Measurements from ENCODE around the gene ATP11C.

ATP11C gene

GRCh38 chrX:139949703-139950102, 16.9 kb upstream of the ATP11C start:
- Histone ChIP-seq H3K4me1 (ENCODE audit: insufficient read depth, low read length) (no peaks in the 10 kb centered on the region), H3K4me3 (ENCODE audit: low read depth in 1 of 2, low read length in 2 of 2) (no peak overlapping the region), H3K27ac (ENCODE audit: low read length) (no peak overlapping the region), H4K20me1 (ENCODE audit: insufficient read depth, low read length) (no peaks in the 10 kb centered on the region), H3K79me2 (ENCODE audit: insufficient read depth, low read length) (no peaks in the 10 kb centered on the region), H3K27me3 (ENCODE audit: insufficient read depth, low read length, poor library complexity) (no peaks in the 10 kb centered on the region), H2AFZ (ENCODE audit: low read depth, low read length) (no peak overlapping the region), H3K4me2 (ENCODE audit: insufficient read depth, low read length) (no peak overlapping the region), H3K36me3 (ENCODE audit: insufficient read depth, low read length) (no peaks in the 10 kb centered on the region), H3K9ac (ENCODE audit: low read depth, low read length) (no peak overlapping the region), H3K9me3 (ENCODE audit: insufficient read depth, low read length, severe bottlenecking) (no peaks in the 10 kb centered on the region)
- no peak for TF ChIP-seq EZH2 (IDR thresholded peaks at IDR 0.05; ENCODE audit: borderline replicate concordance, low read depth, low read length, severe bottlenecking)
- TF ChIP-seq CTCF (IDR thresholded peaks at IDR 0.05; ENCODE audit: borderline replicate concordance, extremely low read depth, low read length, poor library complexity, severe bottlenecking): no peak
- DNase-seq (no peak), ATAC-seq (ENCODE audit: insufficient read depth, low read depth) (no peak)

GRCh38 chrX:139945075-139945474, 12.2 kb upstream of the ATP11C start:
- Histone ChIP-seq H3K4me3 (ENCODE audit: low read depth in 1 of 2, low read length in 2 of 2) (no peak overlapping the region), H3K4me1 (ENCODE audit: insufficient read depth, low read length) (no peaks in the 10 kb centered on the region), H2AFZ (ENCODE audit: low read depth, low read length) (no peak overlapping the region), H4K20me1 (ENCODE audit: insufficient read depth, low read length) (no peaks in the 10 kb centered on the region), H3K9ac (ENCODE audit: low read depth, low read length) (no peak overlapping the region), H3K36me3 (ENCODE audit: insufficient read depth, low read length) (no peaks in the 10 kb centered on the region), H3K9me3 (ENCODE audit: insufficient read depth, low read length, severe bottlenecking) (no peaks in the 10 kb centered on the region), H3K27ac (ENCODE audit: low read length) (no peak overlapping the region), H3K79me2 (ENCODE audit: insufficient read depth, low read length) (no peaks in the 10 kb centered on the region), H3K4me2 (ENCODE audit: insufficient read depth, low read length) (no peak overlapping the region), H3K27me3 (ENCODE audit: insufficient read depth, low read length, poor library complexity) (no peaks in the 10 kb centered on the region)
- ATAC-seq (ENCODE audit: insufficient read depth, low read depth) (no peak), DNase-seq (no peak)
- no peak for TF ChIP-seq CTCF (IDR thresholded peaks at IDR 0.05; ENCODE audit: borderline replicate concordance, extremely low read depth, low read length, poor library complexity, severe bottlenecking)
- TF ChIP-seq EZH2 (IDR thresholded peaks at IDR 0.05; ENCODE audit: borderline replicate concordance, low read depth, low read length, severe bottlenecking): no peak

- Histone ChIP-seq H3K4me1 (ENCODE audit: insufficient read depth, low read length) (peaks cover 9% of the 10 kb centered on the region), H3K4me2 (ENCODE audit: insufficient read depth, low read length) (no peak overlapping the region), H4K20me1 (ENCODE audit: insufficient read depth, low read length) (no peaks in the 10 kb centered on the region), H3K79me2 (ENCODE audit: insufficient read depth, low read length) (peaks cover 7% of the 10 kb centered on the region), H3K27me3 (ENCODE audit: insufficient read depth, low read length, poor library complexity) (no peaks in the 10 kb centered on the region), H2AFZ (ENCODE audit: low read depth, low read length) (no peak overlapping the region), H3K9me3 (ENCODE audit: insufficient read depth, low read length, severe bottlenecking) (no peaks in the 10 kb centered on the region), H3K27ac (ENCODE audit: low read length) (no peak overlapping the region), H3K9ac (ENCODE audit: low read depth, low read length) (no peak overlapping the region), H3K36me3 (ENCODE audit: insufficient read depth, low read length) (no peaks in the 10 kb centered on the region), H3K4me3 (ENCODE audit: low read depth in 1 of 2, low read length in 2 of 2) (no peak overlapping the region)
- TF ChIP-seq EZH2 (IDR thresholded peaks at IDR 0.05; ENCODE audit: borderline replicate concordance, low read depth, low read length, severe bottlenecking) (no peak), CTCF (IDR thresholded peaks at IDR 0.05; ENCODE audit: borderline replicate concordance, extremely low read depth, low read length, poor library complexity, severe bottlenecking) (no peak)
- DNase-seq (no peak), ATAC-seq (ENCODE audit: insufficient read depth, low read depth) (no peak)
These were observed 3.4 kb upstream of the ATP11C start for GRCh38 chrX:139936259-139936658.

- Histone ChIP-seq H3K27ac (ENCODE audit: low read length) (peak overlapping the region; percentile 81), H3K9ac (ENCODE audit: low read depth, low read length) (peak overlapping the region; percentile 80)
- ATAC-seq (ENCODE audit: insufficient read depth, low read depth): no peak
These were observed 1.1 kb upstream of the ATP11C start for GRCh38 chrX:139933904-139934303.

More at GRCh38 chrX:139933904-139934303, 1.1 kb upstream of the ATP11C start:
- no peaks in the 10 kb centered on the region for H3K9me3 ChIP-seq (ENCODE audit: insufficient read depth, low read length, severe bottlenecking)
- H3K4me2 ChIP-seq (ENCODE audit: insufficient read depth, low read length): peak overlapping the region; percentile 76
- no peak for TF ChIP-seq CTCF (IDR thresholded peaks at IDR 0.05; ENCODE audit: borderline replicate concordance, extremely low read depth, low read length, poor library complexity, severe bottlenecking)
- TF ChIP-seq EZH2 (IDR thresholded peaks at IDR 0.05; ENCODE audit: borderline replicate concordance, low read depth, low read length, severe bottlenecking): no peak
- DNase-seq: no peak
- H3K79me2 ChIP-seq (ENCODE audit: insufficient read depth, low read length): peaks cover 26% of the 10 kb centered on the region
- H3K4me1 ChIP-seq (ENCODE audit: insufficient read depth, low read length): peaks cover 25% of the 10 kb centered on the region
- no peaks in the 10 kb centered on the region for H3K36me3 ChIP-seq (ENCODE audit: insufficient read depth, low read length)
- H3K27me3 ChIP-seq (ENCODE audit: insufficient read depth, low read length, poor library complexity): no peaks in the 10 kb centered on the region
- H3K4me3 ChIP-seq (ENCODE audit: low read depth in 1 of 2, low read length in 2 of 2): peak overlapping the region in 1 of 2 experiments; percentile 71; a peak in 2 of 4 replicates
- H2AFZ ChIP-seq (ENCODE audit: low read depth, low read length): peak overlapping the region; percentile 90
- no peaks in the 10 kb centered on the region; the same call in 1 of the 2 replicates for H4K20me1 ChIP-seq (ENCODE audit: insufficient read depth, low read length)

Measured in DND-41 (cell line).